HG02610 (cell line): ENCODE data around the gene UVSSA.
"Not testable (repeated sequence)": the region's sequence is repeated elsewhere in the genome, so short reads cannot be mapped to it uniquely, and the experiment has no call there.

ENCODE experiments used
- ATAC-seq: cut with Tn5 transposase; IDR thresholded peaks from one replicate; pipeline ENCODE4 v1.9.1; 2021; ENCODE audit warnings: mild to moderate bottlenecking, moderate library complexity; ENCODE audit not compliant: unreplicated experiment

The UVSSA gene

GRCh38 chr4:1393866-1394265, 46.9 kb downstream of the UVSSA start:
- no peak for ATAC-seq

DNA sequence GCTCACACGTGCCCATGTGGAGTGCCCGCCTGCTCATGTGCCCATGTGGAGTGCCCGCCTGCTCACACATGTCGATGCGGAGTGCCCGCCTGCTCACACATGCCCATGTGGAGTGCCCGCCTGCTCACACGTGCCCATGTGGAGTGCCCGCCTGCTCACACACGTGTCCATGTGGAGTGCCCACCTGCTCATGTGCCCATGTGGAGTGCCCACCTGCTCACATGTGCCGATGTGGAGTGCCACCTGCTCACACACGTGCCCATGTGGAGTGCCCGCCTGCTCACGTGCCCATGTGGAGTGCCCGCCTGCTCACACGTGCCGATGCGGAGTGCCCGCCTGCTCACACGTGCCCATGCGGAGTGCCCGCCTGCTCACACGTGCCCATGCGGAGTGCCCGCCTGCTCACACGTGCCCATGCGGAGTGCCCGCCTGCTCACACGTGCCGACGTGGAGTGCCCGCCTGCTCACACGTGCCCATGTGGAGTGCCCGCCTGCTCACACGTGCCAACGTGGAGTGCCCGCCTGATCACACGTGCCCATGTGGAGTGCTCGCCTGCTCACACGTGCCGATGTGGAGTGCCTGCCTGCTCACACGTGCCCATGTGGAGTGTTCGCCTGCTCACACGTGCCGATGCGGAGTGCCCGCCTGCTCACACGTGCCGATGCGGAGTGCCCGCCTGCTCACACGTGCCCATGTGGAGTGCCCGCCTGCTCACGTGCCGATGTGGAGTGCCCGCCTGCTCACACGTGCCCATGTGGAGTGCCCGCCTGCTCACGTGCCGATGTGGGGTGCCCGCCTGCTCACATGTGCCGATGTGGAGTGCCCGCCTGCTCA, 47.8 kb downstream of the UVSSA start:
- not testable (repeated sequence) for ATAC-seq

DNA sequence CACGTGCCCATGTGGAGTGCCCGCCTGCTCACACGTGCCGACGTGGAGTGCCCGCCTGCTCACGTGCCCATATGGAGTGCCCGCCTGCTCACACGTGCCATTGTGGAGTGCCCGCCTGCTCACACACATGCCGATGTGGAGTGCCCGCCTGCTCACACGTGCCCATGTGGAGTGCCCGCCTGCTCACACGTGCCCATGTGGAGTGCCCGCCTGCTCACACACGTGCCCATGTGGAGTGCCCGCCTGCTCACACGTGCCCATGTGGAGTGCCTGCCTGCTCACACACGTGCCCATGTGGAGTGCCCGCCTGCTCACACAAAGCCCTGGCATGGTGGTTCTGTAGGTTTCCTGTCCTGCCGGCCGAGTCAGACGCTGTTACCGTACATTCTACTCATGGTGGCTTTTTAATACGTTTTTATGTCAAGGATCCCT, 48.4 kb downstream of the UVSSA start:
- not testable (repeated sequence) for ATAC-seq

GRCh38 chr4:1395941-1396805, 49.2 kb downstream of the UVSSA start:
- no peak for ATAC-seq

- ATAC-seq = no peak
Measured at GRCh38 chr4:1396806-1397455, 49.9 kb downstream of the UVSSA start.

- ATAC-seq = no peak
Measured at GRCh38 chr4:1398681-1399507, 51.9 kb downstream of the UVSSA start.

GRCh38 chr4:1399508-1400190, 52.6 kb downstream of the UVSSA start:
- no peak for ATAC-seq

- no peak for ATAC-seq
Measured at GRCh38 chr4:1400191-1400805, 53.3 kb downstream of the UVSSA start.

DNA sequence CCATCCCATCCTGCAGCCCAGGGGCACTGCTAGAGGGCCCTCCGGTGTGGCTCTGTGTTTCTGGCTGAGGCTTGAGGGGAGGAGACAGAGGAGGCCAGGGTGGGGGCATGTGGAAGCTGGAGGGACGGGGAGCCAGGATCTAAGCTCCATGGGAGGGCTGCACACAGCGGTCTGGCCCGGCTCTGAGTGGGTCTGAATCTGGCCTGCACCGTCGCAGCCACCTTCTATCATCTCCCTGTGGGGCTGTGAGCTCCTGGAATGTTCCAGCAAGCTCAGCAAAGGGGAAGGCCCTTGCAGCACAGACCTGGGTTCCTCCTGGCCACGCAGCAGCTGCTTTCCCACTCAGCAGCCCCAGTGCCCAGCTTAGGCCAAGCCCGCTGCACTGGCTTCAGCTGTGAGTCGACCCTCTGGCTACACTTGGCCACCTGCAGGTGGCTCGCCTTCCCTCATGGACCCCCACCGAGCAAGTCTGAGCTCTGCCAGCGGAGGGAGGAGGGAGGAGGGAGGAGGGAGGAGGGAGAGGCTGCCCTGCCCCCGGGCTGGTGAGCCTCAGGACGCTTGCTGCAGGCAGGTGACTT, 53.9 kb downstream of the UVSSA start:
- ATAC-seq = no peak

DNA sequence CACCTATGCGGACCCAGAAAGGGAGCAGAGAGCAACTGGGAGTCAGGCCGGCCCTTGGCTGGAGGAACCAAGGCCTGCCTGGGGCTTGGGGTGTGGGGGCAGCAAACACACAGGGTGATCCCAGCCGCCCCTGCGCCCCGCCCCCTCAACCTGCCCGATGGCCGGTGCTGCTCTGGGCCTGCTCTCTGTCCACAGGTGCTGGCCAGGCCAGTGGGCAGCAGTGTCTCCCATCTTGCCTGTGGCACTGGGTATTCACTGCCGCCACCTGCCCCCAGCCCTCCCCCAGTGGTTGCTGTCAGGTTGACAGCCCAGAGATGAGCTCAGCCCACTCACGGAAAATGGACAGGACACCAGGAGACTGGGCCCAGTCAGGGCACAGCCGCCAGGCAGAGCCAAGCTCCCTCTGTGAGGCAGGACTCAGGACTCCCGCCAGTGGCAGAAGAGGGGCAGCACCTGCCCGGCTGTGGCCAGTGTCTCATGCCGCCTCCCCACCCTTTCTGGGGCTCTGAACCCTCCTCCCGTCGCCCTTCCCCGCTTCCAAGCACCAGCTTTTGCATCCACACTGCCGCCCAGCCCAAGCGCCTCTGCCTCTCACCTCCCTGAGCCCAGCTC, 54.5 kb downstream of the UVSSA start:
- ATAC-seq = no peak

GRCh38 chr4:1402021-1402515, 55.1 kb downstream of the UVSSA start:
- ATAC-seq = no peak

DNA sequence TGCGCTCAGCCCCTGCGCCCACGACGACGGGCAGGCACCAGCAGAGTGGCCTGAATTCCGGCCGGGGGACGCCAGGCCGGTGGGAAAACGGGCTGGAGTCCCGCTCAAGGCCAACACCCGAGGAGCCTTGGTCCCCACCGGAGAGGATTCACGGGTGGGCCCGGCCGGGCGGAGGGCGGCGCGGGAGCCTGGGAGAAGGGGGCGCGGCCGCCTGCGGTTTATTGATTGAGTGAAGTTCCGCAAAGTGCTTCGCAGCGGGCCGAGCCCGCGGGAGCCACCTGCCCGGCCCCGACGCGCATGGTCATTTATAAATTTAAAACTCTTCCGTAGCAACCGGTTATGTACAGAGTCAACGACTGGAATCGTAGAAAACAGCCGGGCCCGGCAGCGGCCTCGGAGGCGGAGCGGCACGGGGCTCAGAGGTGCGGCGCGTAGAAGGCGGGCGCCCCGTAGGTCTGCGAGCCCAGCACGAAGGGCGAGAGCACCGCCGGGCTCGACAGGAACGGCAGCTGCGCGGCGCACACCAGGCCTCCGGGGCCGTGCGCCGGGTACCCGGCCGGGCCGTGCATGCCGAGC, 55.6 kb downstream of the UVSSA start:
- ATAC-seq = no peak

GRCh38 chr4:1403177-1403583, 56.2 kb downstream of the UVSSA start:
- ATAC-seq = no peak

- ATAC-seq = no peak
Measured at GRCh38 chr4:1403591-1404572, 56.9 kb downstream of the UVSSA start.

- ATAC-seq = no peak
Measured at GRCh38 chr4:1404573-1405253, 57.7 kb downstream of the UVSSA start.

DNA sequence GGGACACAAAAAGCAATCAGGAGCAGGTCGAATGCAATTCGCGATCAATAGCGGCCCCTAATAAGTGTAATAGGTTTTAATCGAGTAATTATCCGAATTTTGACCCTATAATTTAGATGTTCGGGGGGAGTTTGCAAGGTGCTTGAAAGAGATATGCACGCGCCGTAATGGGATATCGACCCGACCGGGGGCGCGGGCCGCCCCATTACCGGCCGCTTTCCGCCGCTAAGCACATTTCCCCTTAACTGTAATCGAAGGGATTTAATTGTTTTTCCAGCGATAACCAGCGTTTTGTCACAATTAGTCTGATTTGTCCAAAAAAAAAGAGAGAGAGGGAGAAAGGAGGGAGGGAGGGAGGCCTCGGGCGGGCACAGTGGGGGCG, 58.2 kb downstream of the UVSSA start:
- no peak for ATAC-seq
